SK-N-SH (cell line): ENCODE data around the gene KLHL22. TPM values are rescaled to one million over a fixed set of nuclear protein-coding genes. Genes with fewer than 3 reads are reported as not detected.

Experiments
- CTCF ChIA-PET: fragments of 300-600, 350-600 bp; formaldehyde crosslinking; extraction: SDS; loops from one replicate; lab custom pipeline; 2021; lab: Yijun Ruan, JAX
- POLR2A ChIA-PET: fragments of 350-600 bp; sonication (Branson Sonifier 250); formaldehyde crosslinking; extraction: SDS; loops from one replicate; lab custom pipeline; 2020; ENCODE audit warnings: antibody characterized with exemption, inconsistent platforms; lab: Yijun Ruan, JAX
- DNase-seq: peaks from one replicate; pipeline ENCODE4 v3.0.0; 2012
- H2AFZ ChIP-seq: fragments of 200-600 bp; sonication (generic); 2 replicates; pipeline ENCODE4 v1.8.1; 2016; ENCODE audit warnings: antibody characterized with exemption, mild to moderate bottlenecking, low read depth
- H3F3A ChIP-seq: fragments of 200-600 bp; sonication (generic); replicated peaks from 2 replicates; pipeline ENCODE3; 2016; ENCODE audit warnings: antibody characterized with exemption, mild to moderate bottlenecking; ENCODE audit not compliant: insufficient read depth
- H3K27ac ChIP-seq, 2 experiments: fragments of 200-500 bp in 1 of 2; fragments of 200-600 bp in 1 of 2; sonication (Bioruptor generic) in 1 of 2; sonication (generic), shearing (Covaris generic) in 1 of 2; 2 replicates each; pipeline versions ENCODE4 v1.5.1 to v1.6.1; 2014 to 2016; ENCODE audit warnings: low read depth in 2 of 2, inconsistent platforms in 1 of 2, low read length in 1 of 2, mild to moderate bottlenecking in 1 of 2, mixed read lengths in 1 of 2
- H3K27me3 ChIP-seq: fragments of 200-600 bp; sonication (generic), shearing (Covaris generic); 2 replicates; pipeline ENCODE4 v1.6.1; 2016; ENCODE audit warnings: mixed run types; ENCODE audit not compliant: insufficient read depth
- H3K36me3 ChIP-seq, 2 experiments: fragments of 200-500 bp in 1 of 2; fragments of 200-600 bp in 1 of 2; sonication (Bioruptor generic) in 1 of 2; sonication (generic) in 1 of 2; replicated peaks in 1 of 2; 2 replicates each; pipeline versions ENCODE3 to v1.5.1; 2014 to 2016; ENCODE audit warnings: low read length in 1 of 2, mild to moderate bottlenecking in 1 of 2; ENCODE audit not compliant: insufficient read depth in 2 of 2, control insufficient read depth in 1 of 2
- H3K4me1 ChIP-seq, 2 experiments: fragments of 200-500 bp in 1 of 2; fragments of 200-600 bp in 1 of 2; sonication (Bioruptor generic) in 1 of 2; sonication (generic), shearing (Covaris generic) in 1 of 2; 2 replicates each; pipeline versions ENCODE4 v1.5.1 to v1.6.1; 2014 to 2016; ENCODE audit warnings: low read depth in 1 of 2, low read length in 1 of 2, mixed run types in 1 of 2; ENCODE audit not compliant: insufficient read depth in 2 of 2, control insufficient read depth in 1 of 2
- H3K4me2 ChIP-seq: fragments of 200-600 bp; sonication (generic), shearing (Covaris generic); 2 replicates; pipeline ENCODE4 v1.6.1; 2017; ENCODE audit warnings: mixed run types
- H3K4me3 ChIP-seq, 2 experiments: fragments of 200-500 bp in 1 of 2; fragments of 200-600 bp in 1 of 2; sonication (Bioruptor generic) in 1 of 2; sonication (generic), shearing (Covaris generic) in 1 of 2; 2 replicates each; pipeline versions ENCODE4 v1.5.1 to v1.8.1; 2014 to 2016; ENCODE audit warnings: low read depth in 2 of 2, inconsistent platforms in 1 of 2, low read length in 1 of 2, mild to moderate bottlenecking in 1 of 2, mixed read lengths in 1 of 2, moderate library complexity in 1 of 2
- H3K79me2 ChIP-seq: fragments of 200-600 bp; sonication (generic); 2 replicates; pipeline ENCODE4 v1.8.1; 2017; ENCODE audit warnings: mild to moderate bottlenecking; ENCODE audit not compliant: insufficient read depth
- H3K9ac ChIP-seq: fragments of 200-600 bp; sonication (generic); 2 replicates; pipeline ENCODE4 v1.6.1; 2017; ENCODE audit warnings: mixed run types
- H3K9me2 ChIP-seq: fragments of 200-600 bp; sonication (generic); 2 replicates; pipeline ENCODE4 v1.6.1; 2017; ENCODE audit warnings: mixed run types
- H3K9me3 ChIP-seq: fragments of 200-600 bp; sonication (generic); 2 replicates; pipeline ENCODE4 v1.6.1; 2017; ENCODE audit warnings: mixed run types, mild to moderate bottlenecking, moderate library complexity
- H4K20me1 ChIP-seq: fragments of 200-600 bp; sonication (generic); 2 replicates; pipeline ENCODE4 v1.6.1; 2017; ENCODE audit warnings: mild to moderate bottlenecking, mixed run types; ENCODE audit not compliant: insufficient read depth
- ELF1 ChIP-seq: IDR thresholded peaks from 2 replicates; pipeline ENCODE4 v1.4.0; 2012
- FOSL2 ChIP-seq: IDR thresholded peaks from 2 replicates; pipeline ENCODE4 v1.4.0; 2012; ENCODE audit warnings: low read depth, mild to moderate bottlenecking, moderate library complexity, borderline replicate concordance
- GABPA ChIP-seq: IDR thresholded peaks from 2 replicates; pipeline ENCODE4 v1.4.0; 2012; ENCODE audit warnings: low read depth, mild to moderate bottlenecking
- MAX ChIP-seq: IDR thresholded peaks from 2 replicates; pipeline ENCODE4 v1.4.0; 2012; ENCODE audit warnings: low read depth
- NFIC ChIP-seq: IDR thresholded peaks from 2 replicates; pipeline ENCODE4 v1.4.0; 2012; ENCODE audit warnings: borderline replicate concordance
- NRF1 ChIP-seq: IDR thresholded peaks from 2 replicates; pipeline ENCODE4 v1.6.1; 2012; ENCODE audit warnings: low read depth, mild to moderate bottlenecking, low read length
- PBX3 ChIP-seq: IDR thresholded peaks from 2 replicates; pipeline ENCODE4; 2012
- RAD21 ChIP-seq: IDR thresholded peaks from 2 replicates; pipeline ENCODE4 v1.6.1; 2012; ENCODE audit warnings: mild to moderate bottlenecking, low read length
- RCOR1 ChIP-seq: fragments of 150-350 bp; IDR thresholded peaks from 2 replicates; pipeline ENCODE4 v1.6.1; 2017; ENCODE audit warnings: antibody characterized with exemption, low read length
- RFX5 ChIP-seq: IDR thresholded peaks from 2 replicates; pipeline ENCODE4 v1.6.1; 2012; ENCODE audit warnings: mild to moderate bottlenecking, improper control_type of control experiment, low read length
- SIN3A ChIP-seq: IDR thresholded peaks from 2 replicates; pipeline ENCODE4 v1.6.1; 2012; ENCODE audit warnings: low read depth, mild to moderate bottlenecking, low read length, moderate library complexity, borderline replicate concordance
- TAF1 ChIP-seq: IDR thresholded peaks from 2 replicates; pipeline ENCODE4 v1.6.1; 2012; ENCODE audit warnings: low read depth, mild to moderate bottlenecking, low read length, moderate library complexity, borderline replicate concordance
- TCF12 ChIP-seq: IDR thresholded peaks from 2 replicates; pipeline ENCODE4 v1.4.0; 2012
- USF1 ChIP-seq: IDR thresholded peaks from 2 replicates; pipeline ENCODE4 v1.4.0; 2012; ENCODE audit warnings: low read depth, borderline replicate concordance
- YY1 ChIP-seq: IDR thresholded peaks from 2 replicates; pipeline ENCODE4 v1.4.0; 2012; ENCODE audit warnings: low read depth, mild to moderate bottlenecking
- ZBTB33 ChIP-seq: IDR thresholded peaks from 2 replicates; pipeline ENCODE4 v1.4.0; 2012; ENCODE audit warnings: low read depth, borderline replicate concordance
- WGBS: methylation state at CpG from one replicate; pipeline ENCODE4 v1.1.6; 2017; ENCODE audit warnings: low lambda C conversion rate; 5-methylcytosine and 5-hydroxymethylcytosine counted together
- polyA plus RNA-seq, 3 experiments: library from polyadenylated mRNA; depleted of rRNA; stranded (reverse); fragments of >200 nt; gene quantifications; 2 replicates each; pipeline ENCODE4 v1.2.3, GENCODE V29; 2012

The KLHL22 gene
- polyA plus RNA-seq, 1 of the 3 experiments (the other 2 are of a cell fraction), result 26.5 TPM

GRCh38 chr22:20438427-20438677 is 57.2 kb downstream of the KLHL22 start (continued):
- TF ChIP-seq ZBTB33 (no peak), TAF1 (no peak), SIN3A (no peak), TCF12 (no peak), RAD21 (no peak), ELF1 (no peak)

GRCh38 chr22:20437613-20438426 is 57.8 kb downstream of the KLHL22 start, which contains the start of gene SCARF2:
Gene SCARF2 (minus strand): TSS chr22:20437825. CDS start chr22:20437754, 71 bp downstream.
- DNase-seq, result peak; percentile 98

GRCh38 chr22:20436768-20437612 is 58.6 kb downstream of the KLHL22 start:
- Histone ChIP-seq H3K79me2 (peaks cover 55% of the 10 kb centered on the region), H2AFZ (no peak overlapping the region)
- CTCF ChIA-PET, result interaction anchor here (1.1 to 6.4 kb wide), 3 partner anchors 10 to 20 kb away, joined by 4 to 38 read pairs (median 5); no protein-coding TSS in a partner anchor
- no peak for TF ChIP-seq YY1
- peak; percentile 46; the same call in 1 of the 2 replicates for TF ChIP-seq MAX
- no peak for TF ChIP-seq SIN3A
- no peak for TF ChIP-seq ZBTB33
- TF ChIP-seq NRF1, result no peak
- no peak for TF ChIP-seq RCOR1
- TF ChIP-seq TCF12, result no peak
- TF ChIP-seq USF1, result peak; percentile 27; the same call in 1 of the 2 replicates
- TF ChIP-seq NFIC, result no peak
- TF ChIP-seq PBX3, result no peak
- TF ChIP-seq FOSL2, result no peak

More at GRCh38 chr22:20437613-20438426, 57.8 kb downstream of the KLHL22 start, which contains the start of gene SCARF2:
- Histone ChIP-seq H3K79me2 (peaks cover 47% of the 10 kb centered on the region), H4K20me1 (peaks cover 33% of the 10 kb centered on the region), H3K9me3 (no peaks in the 10 kb centered on the region), H3K9ac (peak within 1 kb of the TSS; percentile 87), H3K27ac (peak within 1 kb of the TSS; percentile 76 to 86), H3K4me3 (peak within 1 kb of the TSS; percentile 94 to 96), H2AFZ (peak within 1 kb of the TSS; percentile 78), H3K4me2 (peak within 1 kb of the TSS; percentile 99), H3K27me3 (no peaks in the 10 kb centered on the region), H3K9me2 (no peaks in the 10 kb centered on the region), H3K4me1 (peaks cover 19 to 28% of the 10 kb centered on the region in 2 experiments; a peak in 3 of 4 replicates), H3K36me3 (peaks cover 0 to 7% of the 10 kb centered on the region in 2 experiments), H3F3A (peaks cover 3% of the 10 kb centered on the region)
- WGBS, result 13% methylated on average over 12 of the region's 95 CpGs
- TF ChIP-seq ELF1 (no peak), RFX5 (no peak), GABPA (peak; percentile 53)
- ChIA-PET POLR2A (interaction anchor here (3.2 kb wide), 1 partner anchor 14 kb away, joined by 13 read pairs; no protein-coding TSS in a partner anchor), CTCF (interaction anchor here (1.1 to 4.2 kb wide), 4 partner anchors 16 to 20 kb away, joined by 4 to 21 read pairs (median 6); no protein-coding TSS in a partner anchor)

More at GRCh38 chr22:20436768-20437612, 58.6 kb downstream of the KLHL22 start:
- Histone ChIP-seq H3K4me1 (peaks cover 19 to 28% of the 10 kb centered on the region in 2 experiments; a peak in 3 of 4 replicates), H3K4me2 (peak overlapping the region; percentile 99), H3K27ac (peak overlapping the region; percentile 76 to 86), H3K36me3 (peaks cover 0 to 4% of the 10 kb centered on the region in 2 experiments), H3K9ac (peak overlapping the region; percentile 87), H3K27me3 (no peaks in the 10 kb centered on the region), H3K9me3 (no peaks in the 10 kb centered on the region), H3F3A (no peaks in the 10 kb centered on the region), H3K4me3 (peak overlapping the region; percentile 94 to 96), H3K9me2 (no peaks in the 10 kb centered on the region), H4K20me1 (peaks cover 42% of the 10 kb centered on the region)
- 3% methylated on average over 35 of the region's 61 CpGs for WGBS
- peak; percentile 66 for DNase-seq
- POLR2A ChIA-PET, result interaction anchor here (1.3 to 3.2 kb wide), 2 partner anchors 9 to 14 kb away, joined by 4 to 13 read pairs; no protein-coding TSS in a partner anchor
